RKO (cell line): ENCODE data around the gene NFATC1.

Source experiments
- DNase-seq: peaks from one replicate; pipeline ENCODE4 v3.0.0-alpha.2; 2016; ENCODE audit warnings: low spot score

The NFATC1 gene

GRCh38 chr18:79508565-79509535, 113.1 kb downstream of the NFATC1 start:
- DNase-seq = no peak

- DNase-seq = no peak
Measured at GRCh38 chr18:79509536-79509930, 113.8 kb downstream of the NFATC1 start.

GRCh38 chr18:79510046-79510685, 114.4 kb downstream of the NFATC1 start:
- DNase-seq = no peak

DNA sequence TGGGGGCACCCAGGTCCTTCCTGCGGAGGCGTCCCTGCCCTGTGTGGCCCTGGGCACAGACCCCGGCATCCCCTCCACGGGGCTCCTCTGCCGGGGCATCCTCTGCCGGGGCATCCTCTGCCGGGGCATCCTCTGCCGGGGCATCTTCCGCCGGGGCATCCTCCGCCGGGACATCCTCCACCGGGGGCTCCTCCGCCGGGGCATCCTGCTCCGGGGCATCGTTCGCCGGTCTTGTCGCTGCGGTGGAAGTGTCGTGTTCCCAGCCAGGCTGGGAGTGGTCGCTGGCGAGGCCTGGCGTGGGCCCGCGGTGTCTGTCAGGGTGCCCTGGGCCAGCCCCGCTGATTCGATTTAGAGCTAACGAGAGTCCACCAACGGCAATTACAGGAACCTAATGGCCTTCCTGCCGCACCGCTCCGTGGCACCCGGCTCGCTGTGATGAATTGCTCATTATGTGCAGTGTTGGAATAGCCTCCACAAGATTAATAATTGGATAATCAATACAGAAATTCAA, 115.1 kb downstream of the NFATC1 start:
- DNase-seq = no peak

DNA sequence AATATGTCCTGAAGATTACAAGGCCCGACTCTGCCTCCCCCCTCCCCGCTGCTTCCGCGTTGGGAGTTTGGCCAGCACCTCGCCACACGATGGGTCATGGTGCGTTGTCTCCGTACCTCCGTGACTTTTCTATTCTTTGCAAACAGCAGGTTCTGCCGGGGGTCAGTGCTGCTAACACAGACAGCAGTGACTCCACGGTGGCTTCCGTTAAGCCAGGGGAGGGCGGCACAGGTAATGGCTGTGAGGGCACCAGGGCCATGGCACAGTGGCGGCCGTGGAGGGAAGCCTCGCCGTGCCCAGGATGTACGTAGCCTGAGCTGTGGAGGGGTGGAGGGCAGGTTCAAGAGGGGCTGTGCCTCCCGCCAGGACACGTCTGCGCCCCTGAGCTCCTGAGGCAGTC, 115.5 kb downstream of the NFATC1 start:
- DNase-seq = no peak

DNA sequence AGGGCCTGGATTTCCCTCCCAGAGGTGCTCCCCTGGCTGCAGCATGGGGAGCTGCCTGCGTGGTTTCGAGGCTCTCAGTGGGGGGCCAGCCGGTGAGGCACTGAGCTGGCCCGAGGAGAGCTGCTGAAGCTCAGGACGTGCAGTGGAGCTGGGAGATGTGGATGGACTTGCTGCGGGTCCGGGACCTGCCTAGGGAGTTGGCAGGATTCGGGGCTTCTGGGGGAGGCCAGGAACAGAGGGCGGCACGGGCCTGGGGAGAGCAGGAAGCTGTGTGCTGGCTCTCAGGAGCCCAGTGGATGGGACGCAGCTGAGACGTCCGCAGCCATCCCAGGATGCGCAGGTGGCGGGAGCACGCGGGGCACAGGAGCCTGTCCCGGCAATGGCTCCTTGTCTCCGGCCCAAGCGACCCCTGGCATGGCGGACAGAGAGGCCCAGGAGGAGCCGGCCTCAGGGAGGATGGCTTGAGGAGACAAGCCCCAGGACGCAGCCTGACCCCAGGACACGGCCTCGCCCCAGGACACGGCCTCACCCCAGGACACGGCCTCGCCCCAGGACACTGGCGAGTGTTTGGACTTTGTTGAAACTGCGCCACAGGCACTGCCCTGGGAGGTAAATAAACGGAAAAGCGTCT, 116.1 kb downstream of the NFATC1 start:
- DNase-seq = no peak

DNA sequence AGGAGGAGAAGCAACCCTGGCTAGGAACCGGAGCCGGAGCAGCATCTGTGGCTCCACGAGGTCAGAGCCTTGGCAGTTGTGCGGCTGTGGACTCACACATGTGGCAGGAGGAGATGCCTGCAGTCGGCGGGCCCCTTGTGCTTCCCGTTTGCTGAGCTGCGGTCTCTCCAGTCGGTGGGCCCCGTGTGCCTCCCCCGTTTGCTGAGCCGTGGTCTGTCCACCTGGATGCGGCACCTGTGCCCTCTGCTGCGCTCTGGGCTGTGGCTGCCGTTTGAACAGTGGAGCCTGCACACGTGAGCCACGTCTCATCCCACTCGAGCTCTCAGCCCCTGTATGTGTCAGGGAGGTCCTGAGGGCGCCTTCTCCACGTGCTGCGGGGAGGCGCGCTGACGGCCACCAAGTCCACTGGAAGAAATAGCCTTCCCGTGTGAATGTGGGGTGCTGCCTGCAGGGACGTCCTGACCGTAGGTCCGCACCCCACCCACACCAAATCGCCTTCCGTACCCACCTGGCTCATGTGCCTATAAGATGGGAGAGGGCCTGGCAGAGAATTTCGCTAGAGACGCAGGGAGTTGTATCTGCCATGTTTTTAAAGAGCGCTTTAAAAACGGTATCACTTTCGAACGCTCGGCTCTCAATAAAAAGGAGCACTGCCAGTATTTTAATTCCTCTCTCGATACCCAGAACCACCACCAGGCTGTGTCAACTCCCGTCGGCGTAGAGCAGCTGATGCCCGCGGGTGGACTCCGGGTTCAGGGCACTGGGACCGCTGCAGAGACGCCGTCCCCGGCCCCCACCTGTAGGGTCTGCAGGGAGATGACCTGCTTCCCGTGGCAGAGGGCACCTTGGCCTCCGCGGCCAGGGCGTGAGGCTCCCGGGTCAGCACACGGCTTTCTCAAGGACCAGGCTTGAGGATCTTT, 117.0 kb downstream of the NFATC1 start:
- no peak for DNase-seq

DNA sequence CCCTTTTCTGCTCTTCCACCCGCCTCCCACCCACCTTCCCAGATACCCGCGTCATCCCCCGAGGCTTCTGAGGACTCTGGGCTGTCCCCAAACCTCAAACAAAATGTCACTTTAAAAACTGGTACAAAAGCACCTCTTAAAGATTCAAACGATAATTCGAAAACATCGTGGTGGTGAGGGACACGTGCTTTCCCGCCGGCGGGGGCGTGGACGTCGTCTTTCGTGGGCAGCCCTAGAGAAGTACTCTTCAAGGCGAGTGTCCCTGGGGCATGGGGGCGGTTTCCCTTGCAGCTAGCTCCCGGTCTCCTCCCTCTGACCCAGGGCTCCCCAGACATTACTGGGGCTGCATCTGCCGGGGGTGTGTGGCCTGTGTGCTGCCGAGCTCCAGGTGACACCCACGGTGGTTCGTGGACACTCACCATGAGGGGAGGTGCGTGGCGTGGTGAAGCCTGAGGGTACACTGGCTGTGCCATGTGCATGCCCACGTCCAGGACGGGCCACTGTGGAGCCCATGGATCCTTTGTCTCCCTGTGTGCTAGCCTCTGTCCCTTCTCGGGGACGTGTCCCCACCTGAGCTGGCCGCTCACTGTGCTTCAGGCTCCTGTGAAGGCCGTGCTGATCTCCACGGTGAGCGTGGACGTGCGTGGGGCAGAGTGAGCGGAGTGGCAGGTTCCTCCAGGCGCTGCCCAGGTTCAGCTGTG, 117.8 kb downstream of the NFATC1 start:
- DNase-seq = no peak

- no peak for DNase-seq
Measured at GRCh38 chr18:79515331-79515730, 119.6 kb downstream of the NFATC1 start.

GRCh38 chr18:79515944-79516351, 120.2 kb downstream of the NFATC1 start:
- no peak for DNase-seq

DNA sequence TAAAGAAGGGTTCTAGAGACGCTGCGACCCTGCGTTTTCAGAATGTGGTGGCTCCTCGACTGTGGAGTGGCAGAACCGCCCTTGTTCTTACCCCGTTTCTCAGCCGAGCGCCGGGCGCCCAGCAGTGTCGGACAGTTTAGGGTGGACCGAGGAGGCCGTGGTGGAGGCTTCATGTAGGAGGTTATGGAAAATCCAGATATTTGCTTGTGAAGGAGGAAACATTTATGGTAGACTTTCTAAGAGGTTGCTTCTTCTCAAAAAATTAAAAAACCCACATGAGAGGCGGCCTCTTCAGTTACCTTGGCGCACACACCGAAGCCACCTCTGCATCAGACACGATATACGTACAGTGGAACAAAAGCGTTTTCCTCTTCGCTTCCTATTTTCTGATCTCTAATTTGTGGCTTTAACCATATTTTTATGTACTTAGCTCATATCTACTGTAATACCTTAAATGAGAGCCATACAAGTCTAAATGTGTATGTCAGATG, 120.8 kb downstream of the NFATC1 start:
- DNase-seq = no peak

DNA sequence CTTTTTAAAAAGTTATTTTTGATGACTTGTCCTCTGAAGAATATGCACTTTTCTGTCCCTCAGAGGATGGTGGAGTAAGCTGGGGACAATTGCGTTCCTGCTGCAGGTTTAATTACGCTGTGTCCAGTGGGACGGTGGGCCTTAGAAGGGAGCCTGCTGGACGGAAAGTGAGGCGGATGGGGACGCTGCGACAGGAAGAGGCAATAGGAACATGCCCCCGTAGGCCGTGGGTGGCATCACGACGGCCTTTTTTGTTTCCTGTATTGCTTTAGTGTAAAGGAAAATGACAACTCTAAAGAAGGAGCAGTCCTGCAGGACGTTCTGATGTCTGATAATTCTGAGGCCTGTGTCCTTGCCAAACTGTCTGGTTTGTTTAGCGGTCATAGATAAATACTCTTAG, 121.6 kb downstream of the NFATC1 start:
- no peak for DNase-seq

GRCh38 chr18:79518028-79518682, 122.4 kb downstream of the NFATC1 start:
- no peak for DNase-seq

GRCh38 chr18:79518683-79519128, 123.0 kb downstream of the NFATC1 start:
- DNase-seq = no peak

GRCh38 chr18:79519751-79520477, 124.2 kb downstream of the NFATC1 start:
- no peak for DNase-seq

DNA sequence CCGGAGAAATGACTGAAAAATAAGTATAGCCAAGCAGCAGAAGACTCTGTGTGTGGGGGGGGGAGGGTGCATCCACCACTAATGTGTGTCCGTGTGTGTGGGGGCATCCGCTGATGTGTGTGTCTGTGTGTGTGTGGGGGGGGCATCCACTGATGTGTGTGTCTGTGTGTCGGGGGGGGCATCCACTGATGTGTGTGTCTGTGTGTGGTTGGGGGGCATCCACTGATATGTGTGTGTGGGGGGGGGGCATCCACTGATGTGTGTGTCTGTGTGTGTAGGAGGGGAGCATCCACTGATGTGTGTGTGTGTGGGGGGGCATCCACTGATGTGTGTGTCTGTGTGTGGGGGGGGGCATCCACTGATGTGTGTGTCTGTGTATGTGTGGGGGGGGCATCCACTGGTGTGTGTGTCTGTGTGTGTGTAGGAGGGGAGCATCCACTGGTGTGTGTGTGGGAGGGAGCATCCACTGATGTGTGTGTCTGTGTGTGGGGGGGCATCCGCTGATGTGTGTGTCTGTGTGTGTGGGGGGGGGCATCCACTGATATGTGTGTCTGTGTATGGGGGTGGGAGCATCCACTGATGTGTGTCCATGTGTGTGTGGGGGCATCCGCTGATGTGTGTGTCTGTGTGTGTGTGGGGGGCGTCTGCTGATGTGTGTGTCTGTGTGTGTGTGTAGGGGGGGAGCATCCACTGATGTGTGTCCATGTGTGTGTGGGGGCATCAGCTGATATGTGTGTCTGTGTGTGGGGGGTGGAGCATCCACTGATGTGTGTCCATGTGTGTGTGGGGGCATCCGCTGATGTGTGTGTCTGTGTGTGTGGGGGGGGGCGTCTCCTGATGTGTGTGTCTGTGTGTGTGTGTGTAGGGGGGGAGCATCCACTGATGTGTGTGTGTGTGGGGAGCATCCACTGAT, 125.0 kb downstream of the NFATC1 start:
- DNase-seq = no peak

DNA sequence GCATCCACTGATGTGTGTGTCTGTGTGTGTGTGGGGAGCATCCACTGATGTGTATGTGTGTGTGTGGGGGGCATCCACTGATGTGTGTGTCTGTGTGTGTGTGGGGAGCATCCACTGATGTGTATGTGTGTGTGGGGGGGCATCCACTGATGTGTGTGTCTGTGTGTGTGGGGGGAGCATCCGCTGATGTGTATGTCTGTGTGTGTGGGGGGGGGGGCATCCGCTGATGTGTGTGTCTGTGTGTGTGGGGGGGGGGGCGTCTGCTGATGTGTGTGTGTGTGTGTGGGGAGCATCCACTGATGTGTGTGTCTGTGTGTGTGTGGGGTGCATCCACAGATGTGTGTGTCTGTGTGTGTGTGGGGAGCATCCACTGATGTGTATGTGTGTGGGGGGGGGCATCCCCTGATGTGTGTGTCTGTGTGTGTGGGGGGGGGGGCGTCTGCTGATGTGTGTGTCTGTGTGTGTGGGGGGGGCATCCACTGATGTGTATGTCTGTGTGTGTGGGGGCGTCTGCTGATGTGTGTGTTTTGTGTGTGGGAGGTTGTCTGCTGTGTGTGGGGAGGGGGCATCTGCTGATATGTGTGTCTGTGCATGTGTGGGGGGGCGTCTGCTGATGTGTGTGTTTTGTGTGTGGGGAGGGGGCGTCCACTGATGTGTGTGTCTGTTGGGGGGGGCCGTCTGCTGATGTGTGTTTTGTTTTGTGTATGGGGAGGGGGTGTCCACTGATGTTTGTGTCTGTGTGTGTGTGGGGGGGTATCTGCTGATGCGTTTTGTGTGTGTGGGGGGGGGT, 125.9 kb downstream of the NFATC1 start:
- DNase-seq = no peak
